G401.6 (cell line): ENCODE results near the gene FCN2.

Experiments
- FAIRE-seq: peaks from 2 replicates; lab custom pipeline; 2012; peaks lifted over from hg19 to GRCh38; lab: Jason Lieb, UNC

FCN2 gene

DNA sequence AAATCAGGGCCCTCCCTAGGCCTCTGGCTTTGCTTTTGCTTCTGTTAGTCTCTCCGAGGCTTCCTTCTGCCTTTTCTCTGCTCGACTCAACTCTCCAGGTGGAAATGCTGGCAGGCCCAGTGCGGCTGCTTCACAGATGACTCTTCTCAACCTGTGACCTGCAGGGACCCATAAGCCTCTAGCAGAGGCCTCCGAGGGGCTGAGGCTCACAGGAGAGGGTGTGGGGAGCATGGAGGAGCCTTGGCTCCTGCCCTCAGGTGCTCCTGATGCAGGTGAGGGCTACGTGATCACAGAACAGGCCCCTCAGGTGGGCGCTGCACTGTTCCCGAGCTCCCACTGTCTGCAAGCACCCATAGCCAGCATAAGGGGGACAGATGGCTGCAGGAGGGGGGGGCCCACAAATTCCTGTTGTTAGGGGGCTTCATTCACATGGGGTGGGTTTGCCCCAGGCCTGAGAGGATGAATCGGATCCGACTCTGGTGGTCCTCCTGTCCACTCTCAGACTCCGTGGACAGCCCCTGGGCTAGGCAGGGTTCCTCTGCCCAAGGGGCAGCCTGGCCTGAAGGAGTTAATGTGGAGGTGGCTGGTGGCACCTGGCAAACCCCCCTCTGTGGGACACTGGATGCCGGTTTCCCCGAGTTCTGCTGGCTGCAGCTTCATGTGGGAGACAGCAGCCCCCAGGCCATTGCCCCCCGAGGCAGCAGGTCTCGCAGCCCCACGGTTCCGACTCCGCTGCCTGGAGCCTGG lies 10.9 kb upstream of the FCN2 start:
- no peak for FAIRE-seq

GRCh38 chr9:134870301-134870694 lies 10.3 kb upstream of the FCN2 start:
- FAIRE-seq = no peak

GRCh38 chr9:134870746-134871662 lies 9.6 kb upstream of the FCN2 start:
- no peak for FAIRE-seq

DNA sequence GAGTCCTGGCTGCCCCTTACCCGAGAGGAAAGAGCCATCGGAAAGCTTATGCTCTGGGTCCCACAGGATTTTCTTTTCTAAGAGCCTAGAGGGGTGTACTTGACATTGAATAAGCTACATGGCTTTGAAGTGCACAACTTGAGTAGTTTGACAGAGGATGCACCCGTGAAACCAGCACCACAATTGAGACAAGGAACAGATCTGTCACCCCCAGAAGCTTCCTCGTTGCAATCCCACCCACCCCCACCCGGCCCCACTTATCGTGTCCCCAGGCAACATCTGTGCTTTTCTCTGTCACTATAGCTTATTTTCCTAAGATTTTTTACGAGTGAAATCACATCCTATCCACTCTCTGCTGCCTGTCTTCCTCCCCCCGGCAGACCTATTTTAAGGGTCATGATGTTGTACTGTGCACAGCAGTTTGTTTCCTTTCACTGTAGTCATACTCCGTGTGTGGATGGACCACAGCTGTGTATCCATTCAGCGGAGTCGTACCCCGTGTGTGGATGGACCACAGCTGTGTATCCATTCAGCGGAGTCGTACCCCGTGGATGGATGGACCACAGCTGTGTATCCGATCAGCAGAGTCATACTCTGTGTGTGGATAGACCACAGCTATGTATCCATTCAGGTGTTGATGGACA lies 8.8 kb upstream of the FCN2 start:
- FAIRE-seq = no peak

GRCh38 chr9:134872482-134873231 lies 8.0 kb upstream of the FCN2 start:
- no peak for FAIRE-seq

DNA sequence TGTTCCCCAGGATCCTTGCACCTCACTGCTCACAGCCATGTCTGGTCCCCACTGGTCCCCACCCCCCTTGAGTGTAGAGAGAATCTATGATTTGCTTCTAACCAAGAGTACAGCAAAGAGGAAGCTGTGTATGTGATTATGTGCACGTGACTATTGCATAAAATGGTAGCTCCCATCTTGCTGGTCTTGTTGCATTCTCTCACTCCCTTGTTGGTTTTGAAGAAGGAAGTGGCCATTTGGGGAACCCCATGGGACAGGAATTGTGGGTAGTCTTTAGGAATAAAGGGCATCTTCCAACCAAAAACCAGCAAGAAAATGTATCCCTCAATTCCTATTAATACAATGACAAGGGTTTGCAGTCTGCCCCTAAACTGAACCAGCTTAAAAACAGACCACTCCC lies 5.2 kb upstream of the FCN2 start:
- no peak for FAIRE-seq

GRCh38 chr9:134877541-134877940 lies 3.1 kb upstream of the FCN2 start:
- FAIRE-seq = no peak

GRCh38 chr9:134879664-134880483 lies 736 bp upstream of the FCN2 start:
- no peak for FAIRE-seq

GRCh38 chr9:134881313-134881670 lies 682 bp downstream of the FCN2 start:
- no peak for FAIRE-seq

DNA sequence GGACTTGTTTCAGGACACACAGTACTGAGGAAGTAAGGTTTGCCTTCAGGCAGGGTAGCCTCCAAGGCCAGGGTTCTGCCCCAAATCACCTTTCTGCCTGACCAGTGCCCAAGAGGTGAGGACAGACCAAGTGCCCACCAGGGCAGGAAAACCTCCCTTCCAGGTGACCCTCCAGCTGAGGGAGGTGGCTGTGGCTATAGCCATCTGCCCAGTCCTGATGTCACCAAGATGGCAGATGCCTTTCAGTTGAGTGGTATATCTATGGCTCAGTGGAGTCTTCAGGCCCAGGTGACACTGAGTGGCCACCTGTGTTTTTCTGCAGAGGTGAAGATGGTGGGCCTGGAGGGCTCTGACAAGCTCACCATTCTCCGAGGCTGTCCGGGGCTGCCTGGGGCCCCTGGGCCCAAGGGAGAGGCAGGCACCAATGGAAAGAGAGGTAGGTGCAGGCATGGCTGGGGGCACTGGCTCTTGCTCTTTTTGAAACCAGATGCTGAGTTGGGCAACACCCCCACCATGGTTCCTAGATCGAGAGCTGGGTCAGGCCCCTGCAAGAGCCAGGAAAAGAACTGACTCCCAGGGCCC lies 1.7 kb downstream of the FCN2 start:
- no peak for FAIRE-seq

- FAIRE-seq = no peak
Observed at GRCh38 chr9:134883040-134883782, 2.6 kb downstream of the FCN2 start.

GRCh38 chr9:134884492-134884891 lies 3.9 kb downstream of the FCN2 start:
- FAIRE-seq = no peak

DNA sequence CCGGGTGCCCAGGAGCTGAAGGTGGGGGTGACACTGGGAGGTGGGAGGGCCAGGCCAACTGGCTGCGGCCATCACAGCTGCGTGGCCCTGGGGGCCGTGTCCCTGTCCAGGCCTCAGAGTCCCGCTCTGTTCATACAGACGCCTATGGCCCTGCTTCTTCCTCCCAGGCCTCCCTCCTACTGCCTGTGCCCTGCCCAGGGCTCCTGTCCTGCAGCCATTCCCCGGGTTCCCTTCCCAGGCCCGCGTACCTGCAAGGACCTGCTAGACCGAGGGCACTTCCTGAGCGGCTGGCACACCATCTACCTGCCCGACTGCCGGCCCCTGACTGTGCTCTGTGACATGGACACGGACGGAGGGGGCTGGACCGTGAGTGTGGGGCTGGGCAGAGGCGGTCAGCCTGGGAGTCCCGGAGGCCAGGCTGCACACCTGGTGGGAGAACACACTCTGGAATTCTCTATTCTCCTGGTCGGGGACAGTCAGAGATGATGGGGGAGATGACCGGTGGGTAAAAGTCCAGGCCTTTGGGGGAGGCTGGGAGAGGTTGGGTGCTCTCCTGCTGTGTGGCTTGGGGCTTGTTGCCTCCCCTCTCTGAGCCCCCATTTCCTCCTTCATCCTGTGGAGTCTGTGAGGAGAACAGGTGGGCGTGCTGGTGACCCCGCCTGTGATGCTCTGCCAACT lies 4.5 kb downstream of the FCN2 start:
- FAIRE-seq = no peak

GRCh38 chr9:134885679-134886412 lies 5.2 kb downstream of the FCN2 start:
- no peak for FAIRE-seq

GRCh38 chr9:134886413-134886913 lies 5.9 kb downstream of the FCN2 start:
- FAIRE-seq = no peak

- no peak for FAIRE-seq
Observed at GRCh38 chr9:134887219-134887618, 6.6 kb downstream of the FCN2 start.

- no peak for FAIRE-seq
Observed at GRCh38 chr9:134887686-134888602, 7.3 kb downstream of the FCN2 start.
